Ureter (tissue), 1 donor: ENCODE measurements around the gene TRNT1. TPM values are rescaled to one million over a fixed set of nuclear protein-coding genes. Genes with fewer than 3 reads are reported as not detected.

Source experiments
- DNase-seq: peaks from one replicate; pipeline ENCODE4 v3.0.0-alpha.2; 2020; ENCODE audit warnings: low spot score
- total RNA-seq: library from RNA; stranded (reverse); gene quantifications from one replicate; pipeline ENCODE4 v1.2.4, GENCODE V29; 2023
- donor health status: DM: yes; HTN: yes; CAD: no.

The TRNT1 gene
- 44.0 TPM for total RNA-seq

DNA sequence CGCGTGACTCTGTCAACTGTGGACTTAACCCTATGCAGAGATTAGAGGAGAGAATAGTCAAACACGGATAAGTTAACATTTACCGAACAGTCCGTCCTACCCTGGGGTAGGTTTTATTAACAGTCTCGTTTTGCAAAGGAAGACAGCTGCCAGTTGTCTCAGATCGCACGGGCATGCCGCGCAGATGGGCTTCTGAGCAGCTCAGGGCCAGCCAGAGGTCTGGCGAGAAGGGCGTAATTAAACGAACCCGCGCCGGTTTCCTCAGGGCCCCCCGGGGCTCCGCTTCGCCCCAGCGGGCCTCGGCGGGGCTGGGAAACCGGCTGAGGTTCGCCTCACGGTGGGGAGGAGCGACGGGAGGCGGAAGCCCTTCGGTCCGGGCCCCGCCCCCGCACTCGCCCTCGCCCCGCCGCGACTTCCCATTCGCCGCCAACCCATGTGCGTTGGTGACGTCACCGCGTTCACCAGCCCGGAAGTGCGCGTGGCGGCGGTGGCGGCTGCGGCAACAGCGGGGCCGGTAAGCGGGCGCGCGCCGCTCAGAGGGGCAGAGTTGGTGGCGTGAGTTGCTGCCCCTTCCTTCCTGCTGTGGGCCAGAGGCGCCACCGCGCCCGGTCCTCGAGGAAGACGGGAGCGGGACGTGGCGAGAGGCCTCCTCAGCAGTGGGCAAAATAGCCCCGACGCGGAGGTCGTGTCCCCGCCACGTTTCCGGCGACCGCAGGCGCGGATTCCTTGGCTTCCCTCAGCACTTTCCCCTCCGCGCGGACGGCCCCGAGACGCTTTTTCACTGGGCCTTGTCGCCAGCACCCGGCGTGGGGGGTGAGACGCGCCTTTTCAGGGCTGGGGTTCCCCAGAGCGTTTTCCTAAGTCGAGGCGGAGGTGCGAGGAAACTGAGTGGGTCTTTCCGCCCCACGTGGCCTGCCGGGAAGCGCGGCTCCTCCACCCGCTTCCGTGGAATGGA is at the start of gene TRNT1:
Gene TRNT1, plus strand, starts transcription at position 464 of the 955 bp plus-strand sequence. CDS start 2,101 bp downstream, outside the sequence.
- DNase-seq = peak; percentile 96

DNA sequence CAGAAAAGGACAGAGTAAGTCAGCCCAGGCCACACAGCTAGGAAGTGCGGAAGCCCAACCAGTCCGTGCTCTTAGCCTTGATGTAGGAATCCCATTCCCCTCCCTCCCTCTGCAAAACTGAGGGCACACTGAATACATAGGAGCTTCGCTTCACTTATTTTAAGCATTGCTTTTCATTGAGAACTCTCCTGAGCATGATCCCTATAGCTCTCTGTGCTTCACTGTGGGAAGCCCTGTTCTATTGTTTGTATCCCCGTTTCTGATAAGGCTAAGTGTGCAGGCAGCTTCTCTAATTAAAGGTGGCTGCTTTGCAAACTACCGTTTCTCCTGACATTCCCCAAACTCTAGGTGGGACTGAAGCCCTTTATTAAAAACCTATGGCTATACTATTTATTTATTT is 46.4 kb upstream of the TRNT1 start:
- DNase-seq = no peak

DNA sequence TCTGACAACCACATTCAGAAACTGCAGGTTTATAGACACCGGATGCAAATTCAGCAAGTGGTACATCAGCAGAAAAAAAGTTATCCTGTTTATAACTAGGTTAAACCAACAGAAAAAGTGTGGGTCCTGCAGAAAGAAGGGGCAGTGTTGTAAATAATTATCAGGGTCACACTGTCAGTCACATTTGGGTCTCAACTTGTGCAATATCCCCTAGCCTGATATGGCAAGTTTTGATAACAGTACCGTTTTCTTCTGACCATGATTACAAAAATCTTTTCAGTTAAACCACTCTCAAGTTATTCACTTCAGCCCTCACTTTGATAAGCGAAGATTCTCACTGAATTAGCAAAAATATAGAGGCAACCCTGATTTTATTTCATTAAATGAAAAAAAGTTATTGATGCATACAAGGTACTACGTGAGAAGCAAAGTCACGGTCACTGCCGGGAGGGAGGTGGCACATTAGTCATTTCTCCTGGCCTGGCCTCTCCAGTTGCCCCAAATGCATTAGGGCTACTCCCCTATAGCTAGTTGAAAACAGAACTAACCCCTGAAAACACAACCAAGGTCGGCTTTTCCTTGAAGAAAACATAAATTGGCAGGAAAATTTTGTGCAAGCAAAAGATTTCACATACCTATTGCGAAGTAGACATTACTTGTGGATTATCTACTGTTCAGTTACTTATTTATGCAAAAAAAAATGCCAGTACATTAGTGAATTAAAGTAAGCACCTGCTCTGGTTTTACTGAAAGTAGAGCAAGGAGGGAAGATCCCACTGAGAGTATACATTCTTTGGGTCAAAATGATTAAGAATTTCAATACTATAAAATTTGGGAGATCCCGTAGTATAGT is 45.1 kb upstream of the TRNT1 start:
- no peak for DNase-seq

DNA sequence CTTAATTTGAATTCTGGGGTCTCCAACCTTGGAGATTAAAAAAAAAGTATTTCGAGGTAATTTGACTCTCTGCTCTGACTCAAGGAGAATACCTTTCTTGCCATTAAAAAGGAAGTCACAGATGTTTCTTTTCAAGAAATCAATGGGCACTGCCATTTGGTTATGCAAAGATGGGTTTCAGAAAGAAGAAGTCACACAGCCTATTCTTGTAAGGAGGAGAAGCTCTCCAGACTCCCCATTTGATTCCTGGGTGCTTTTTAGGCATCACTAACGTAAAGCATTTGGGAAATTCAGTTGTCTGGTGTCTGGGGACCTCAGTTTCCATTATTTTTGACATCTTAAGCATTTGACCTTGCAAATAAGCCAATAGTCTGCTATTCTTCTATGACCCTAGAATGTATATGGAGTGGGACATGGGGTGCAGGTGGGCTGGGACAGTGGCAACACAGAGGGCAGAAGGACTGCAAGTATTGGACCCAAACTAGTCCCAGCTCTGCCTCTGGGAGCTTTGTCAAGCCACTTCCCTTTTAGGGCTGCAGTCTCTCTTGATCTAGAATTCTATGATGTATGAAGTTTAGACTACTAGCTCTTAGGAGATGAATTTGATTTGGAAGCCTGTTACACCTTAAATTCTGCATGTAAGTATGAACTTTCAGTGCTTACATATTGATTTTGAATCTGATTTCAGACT is 44.4 kb upstream of the TRNT1 start:
- no peak for DNase-seq

DNA sequence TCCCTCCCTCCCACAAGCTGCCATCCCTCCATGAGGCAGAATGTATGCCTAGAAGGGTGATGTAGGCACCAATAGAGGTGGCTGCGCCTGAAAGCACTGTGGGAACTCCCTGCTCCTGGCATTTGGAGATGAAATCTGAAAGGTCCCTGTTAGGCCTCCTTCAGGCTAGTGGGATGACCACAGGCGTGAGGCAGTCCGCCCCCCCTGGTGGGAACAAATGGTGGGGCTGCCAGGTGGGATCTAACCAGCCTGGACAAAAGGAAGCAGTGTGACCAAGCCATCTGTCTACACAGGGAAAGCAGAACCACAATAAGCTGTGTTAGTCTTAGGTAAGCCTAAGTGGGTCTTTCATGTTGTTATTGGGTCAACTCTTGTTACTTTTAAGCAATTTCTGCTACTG is 41.9 kb upstream of the TRNT1 start:
- DNase-seq = no peak

DNA sequence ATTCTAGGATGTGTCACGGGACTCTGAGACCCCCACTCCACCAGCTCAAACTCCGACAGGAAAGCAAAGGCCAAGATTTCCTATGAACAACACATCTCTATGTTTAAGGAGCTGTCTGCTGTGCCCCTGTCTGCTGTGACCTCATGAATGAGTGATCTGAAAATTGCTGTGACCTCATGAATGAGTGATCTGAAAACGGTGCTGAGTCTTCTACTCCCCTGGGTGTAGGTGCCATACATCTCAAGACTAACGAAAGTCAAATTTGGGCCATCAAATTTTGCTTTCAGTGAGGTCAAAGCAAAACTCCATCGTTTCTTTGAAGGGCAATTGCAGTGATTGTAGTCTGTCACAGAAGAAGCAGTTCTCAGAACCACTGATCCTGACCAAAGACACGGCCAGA is 41.0 kb upstream of the TRNT1 start:
- DNase-seq = no peak

DNA sequence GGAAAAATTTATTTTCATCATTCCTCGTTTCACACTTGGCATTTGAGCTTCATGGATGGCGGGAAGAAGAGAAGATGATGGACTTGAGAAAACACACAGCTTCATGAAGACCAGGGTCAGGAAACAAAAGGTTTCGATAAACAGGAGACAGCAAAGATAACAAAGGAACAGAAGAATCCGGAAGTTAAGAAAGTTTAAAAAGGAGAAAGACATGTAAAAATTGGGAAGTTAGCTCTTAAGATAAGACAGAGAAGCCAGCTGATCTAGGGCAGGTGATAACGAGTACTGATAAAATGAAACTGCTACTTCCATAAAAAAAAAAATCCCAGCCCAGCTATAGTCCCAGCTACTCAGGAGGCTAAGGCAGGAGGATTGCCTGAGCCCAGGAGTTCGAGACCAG is 40.5 kb upstream of the TRNT1 start:
- DNase-seq = no peak

DNA sequence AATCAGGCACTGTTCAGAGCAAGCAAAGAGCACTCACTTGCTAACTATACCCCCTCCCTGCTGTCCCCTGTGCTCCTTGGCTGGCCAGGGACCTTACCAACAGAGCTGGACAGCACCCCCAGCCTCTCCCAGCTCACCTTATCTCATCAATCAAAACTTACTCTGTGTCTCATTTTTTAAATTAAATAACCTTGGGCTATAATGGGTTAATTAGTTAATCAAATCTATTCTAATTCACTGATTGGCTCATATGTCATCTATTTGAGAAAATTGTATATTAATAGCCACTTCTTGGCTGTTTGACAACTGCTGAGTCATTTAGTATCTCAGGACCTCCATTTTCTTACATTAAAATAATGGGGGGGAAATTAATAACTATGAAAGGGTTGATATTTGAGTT is 39.5 kb upstream of the TRNT1 start:
- no peak for DNase-seq

DNA sequence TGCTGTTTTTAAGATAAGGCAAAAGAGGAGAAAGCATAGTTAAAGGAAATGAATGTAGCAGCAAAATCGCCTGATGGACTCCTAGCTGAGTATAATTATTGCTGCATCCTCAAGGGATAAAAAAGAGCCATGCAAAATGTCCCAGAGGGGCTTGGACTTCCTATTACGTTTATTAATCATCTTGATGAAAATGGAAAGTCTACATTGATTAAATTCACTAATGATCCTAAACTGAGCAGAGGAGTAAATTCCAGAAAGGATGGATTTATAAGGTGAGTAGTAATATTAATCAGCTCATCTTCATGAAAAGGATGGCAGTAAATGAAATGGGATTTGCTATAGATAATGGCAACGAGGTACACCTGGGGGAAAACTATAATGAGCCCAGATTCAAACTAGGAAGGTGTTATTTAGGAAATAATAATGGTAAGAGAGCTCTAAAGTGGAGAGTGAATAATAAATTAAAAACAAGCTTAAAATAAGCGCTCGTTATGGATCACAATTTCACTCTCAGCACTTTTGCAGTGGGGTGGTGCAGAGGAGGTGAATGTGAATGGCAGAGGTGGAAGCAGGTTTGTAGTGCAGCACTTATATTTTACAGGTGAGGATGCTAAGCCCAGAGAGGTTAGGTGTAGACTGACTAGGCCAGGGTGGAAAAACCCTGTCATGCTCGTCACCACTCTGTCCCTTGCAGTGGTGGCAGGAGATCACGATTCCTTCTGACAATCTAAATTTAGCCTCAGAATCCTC is 38.8 kb upstream of the TRNT1 start:
- DNase-seq = no peak

DNA sequence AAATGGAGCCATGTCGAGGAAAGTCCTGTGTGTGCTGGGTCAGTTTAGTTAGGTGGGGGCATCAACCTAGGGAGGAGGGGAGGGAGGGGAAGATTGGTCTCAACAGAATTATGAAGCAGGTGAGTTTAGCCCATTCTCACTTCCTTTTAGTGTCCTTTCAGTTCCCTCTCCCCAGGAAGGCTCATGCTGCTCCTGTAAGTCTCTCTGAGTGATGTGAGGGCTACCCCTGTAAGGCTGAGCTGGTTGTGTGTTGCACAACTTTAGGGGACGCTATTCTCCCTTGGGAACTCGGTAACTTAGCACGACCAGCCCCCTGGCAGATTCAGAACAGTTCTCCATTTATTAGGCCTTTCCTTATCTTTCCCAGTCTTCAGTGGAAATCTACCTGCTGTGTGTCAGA is 37.7 kb upstream of the TRNT1 start:
- DNase-seq = no peak

DNA sequence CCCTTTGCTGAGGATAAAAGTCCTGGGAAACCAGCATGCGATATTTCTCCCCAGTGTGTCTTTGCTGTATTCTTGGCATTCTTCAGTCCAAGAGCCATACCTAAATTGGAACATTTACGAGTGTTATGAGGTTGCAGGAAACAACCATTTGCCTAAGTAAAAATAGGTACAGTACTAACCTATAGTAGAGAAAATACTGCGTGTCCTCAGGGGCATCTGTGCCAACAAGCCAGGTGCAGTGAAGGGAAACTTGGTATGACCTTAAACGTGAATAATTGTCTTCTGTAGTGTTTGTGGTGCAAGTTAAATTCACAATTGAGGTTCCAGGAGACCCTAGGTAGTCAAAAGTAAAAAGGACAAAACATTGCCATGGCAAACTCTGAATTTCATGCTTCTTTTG is 28.8 kb upstream of the TRNT1 start:
- no peak for DNase-seq

DNA sequence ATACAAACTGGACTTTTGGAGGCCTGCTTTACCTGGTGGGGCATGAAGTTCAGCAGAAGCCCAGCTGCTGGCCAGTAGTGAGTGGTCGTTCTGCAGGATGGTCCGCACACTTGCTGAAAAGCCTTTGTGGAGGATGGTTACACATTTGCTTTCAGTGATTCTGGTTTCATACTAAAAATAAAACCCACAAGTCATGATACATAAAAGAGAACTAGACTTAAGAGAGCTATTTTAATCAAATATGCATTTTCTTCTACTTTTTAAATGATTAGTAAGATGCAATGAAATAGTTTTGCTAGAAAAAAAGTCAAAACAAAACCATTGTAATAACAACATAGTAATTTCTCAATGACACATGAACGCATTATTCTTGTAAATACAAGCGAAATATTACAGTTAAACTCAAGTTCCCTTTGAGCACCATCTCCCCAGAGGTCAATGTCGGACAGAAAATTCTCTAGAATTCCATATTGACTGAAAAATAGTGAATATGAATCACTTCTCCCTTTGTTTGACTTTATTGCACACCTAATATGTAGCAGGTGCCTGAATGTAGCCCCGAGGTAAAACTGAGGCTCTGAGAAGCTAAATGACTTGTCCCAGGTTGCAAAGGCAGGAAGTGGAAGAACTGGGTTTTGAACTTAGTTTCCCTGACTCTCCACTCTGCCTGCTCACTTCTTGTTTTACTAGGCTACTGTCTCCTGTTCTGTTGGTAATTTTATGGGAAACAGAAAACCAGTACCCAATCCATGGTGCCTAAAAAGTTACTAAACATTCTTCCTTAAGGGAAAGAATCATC is 24.9 kb upstream of the TRNT1 start:
- DNase-seq = no peak

DNA sequence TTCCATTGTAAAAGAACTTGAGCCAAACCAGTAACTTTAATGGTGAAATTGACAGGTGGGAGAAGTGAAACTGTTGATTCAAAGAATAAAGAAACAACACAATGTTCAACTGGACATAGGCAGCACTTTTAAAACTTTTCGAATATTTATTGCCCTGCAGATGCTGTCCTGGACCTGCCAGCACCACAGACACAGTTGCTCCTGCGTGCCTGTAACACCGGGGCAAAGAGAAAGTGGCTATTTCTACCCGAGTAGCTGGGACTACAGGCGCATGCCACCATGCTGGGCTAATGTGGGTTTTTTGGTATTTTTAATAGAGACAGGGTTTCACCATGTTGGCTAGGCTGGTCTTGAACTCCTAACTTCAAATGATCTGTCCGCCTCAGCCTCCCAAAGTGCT is 24.0 kb upstream of the TRNT1 start:
- DNase-seq = no peak

DNA sequence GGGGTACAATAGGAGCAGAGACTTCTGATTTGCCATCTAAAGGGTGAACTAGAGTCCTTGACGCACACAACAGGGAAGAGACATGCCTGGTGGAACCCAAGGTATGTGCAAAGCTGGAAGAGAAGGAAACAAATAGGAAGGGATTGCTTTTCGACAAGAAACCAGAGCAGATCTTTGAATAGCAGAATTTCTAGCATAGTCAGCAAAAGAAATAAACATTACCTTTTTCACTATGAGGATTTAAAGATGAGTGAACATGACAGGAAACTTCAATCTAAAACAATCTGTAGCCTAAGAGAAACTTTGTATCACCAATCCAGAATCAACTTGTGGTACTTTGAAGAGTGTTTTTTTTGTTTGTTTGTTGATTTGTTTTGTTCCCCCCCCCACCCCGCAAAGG is 21.5 kb upstream of the TRNT1 start:
- no peak for DNase-seq

DNA sequence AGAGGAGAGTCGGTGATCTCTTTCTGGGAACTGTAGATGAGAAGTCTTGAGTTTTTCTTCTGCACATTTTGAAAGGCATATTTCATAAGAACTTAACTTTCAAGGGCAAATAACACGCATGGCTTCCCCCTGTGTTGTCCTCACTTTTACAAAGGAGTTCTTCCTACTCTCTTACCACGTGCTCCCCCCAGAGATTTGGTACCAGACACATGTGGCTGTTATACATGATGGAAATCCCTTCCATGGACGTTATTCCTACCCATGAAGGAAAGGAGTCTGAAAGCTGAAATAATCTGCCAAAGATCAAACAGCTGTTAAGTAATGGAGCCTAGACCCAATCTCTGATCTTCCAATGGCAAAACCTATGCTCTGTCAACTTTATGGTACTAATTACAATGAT is 20.9 kb upstream of the TRNT1 start:
- no peak for DNase-seq

DNA sequence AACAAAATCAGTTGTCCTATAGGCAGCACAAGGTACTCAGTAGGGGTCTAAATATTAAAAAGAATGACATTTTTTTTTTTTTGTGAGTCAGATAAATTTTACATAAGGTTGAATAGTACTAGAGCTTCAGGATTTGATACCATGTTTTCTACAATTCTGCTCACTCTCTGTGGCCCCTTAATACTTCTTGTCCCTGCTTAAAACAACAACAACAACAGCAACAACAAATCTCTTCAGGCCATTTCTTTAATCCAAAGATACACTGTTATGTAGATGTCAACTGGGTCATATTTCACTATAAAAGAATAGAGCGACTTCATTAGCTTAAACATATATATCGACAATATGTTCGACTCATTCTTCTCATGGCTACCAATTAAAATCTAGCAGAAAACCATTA is 19.6 kb upstream of the TRNT1 start:
- no peak for DNase-seq

DNA sequence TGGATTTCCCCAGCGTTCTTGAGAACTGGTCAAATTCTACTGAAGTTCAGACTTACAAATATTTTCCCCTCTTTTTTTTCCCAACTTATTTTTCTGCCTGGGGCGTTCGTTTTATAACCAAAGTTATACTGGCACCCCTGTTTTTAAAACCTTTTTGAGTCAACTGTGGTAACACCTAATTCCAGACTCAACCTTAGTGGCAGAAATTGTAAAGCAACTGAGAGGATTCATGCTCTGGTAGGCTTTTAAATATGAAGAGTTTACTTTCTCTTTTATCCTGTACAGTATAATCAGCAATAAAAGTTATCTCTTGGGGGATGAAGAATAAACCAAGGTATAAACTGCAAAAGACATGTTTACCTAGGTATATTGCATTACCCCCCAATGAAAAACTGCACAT is 18.9 kb upstream of the TRNT1 start:
- DNase-seq = no peak

DNA sequence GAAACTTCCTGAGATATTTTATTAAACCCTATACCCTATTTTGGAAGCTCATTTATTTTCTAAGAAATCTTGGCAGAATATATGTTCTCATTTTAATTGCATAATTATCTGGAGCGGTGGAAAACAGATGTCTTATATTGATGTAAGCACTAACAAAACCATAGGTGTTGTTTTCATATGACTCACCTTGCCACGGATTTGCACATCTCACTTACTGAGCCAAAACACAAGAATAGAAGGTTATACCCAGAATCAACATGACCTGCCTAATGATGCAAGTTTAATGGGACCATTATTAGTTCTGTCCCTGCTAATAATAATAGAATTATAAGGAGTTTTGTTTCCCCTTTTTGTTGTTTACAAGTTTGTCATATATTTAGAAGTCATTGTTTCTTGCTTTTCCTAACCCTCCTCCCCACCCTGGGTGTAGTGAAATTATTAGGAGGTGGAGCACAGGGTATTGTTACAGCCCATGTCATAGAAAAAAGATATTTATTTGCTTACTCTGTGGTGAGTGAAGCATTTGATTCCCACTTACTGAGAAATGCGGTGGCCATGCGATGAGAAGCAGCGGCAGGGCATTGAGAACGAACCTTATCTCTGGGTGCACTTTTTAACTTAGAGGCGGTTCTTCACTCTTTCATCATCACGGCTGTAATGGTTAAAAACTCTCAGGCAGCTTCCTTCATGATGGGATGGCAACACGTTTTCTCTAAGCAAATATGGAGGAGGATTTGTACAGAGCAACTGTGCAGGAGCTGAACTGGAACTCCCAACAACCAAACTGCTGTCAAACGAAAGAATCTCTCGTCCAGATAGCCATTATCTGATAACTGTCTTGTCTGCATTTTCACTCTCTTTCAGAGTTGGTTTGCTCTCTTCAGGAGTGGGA is 17.1 kb upstream of the TRNT1 start:
- no peak for DNase-seq

DNA sequence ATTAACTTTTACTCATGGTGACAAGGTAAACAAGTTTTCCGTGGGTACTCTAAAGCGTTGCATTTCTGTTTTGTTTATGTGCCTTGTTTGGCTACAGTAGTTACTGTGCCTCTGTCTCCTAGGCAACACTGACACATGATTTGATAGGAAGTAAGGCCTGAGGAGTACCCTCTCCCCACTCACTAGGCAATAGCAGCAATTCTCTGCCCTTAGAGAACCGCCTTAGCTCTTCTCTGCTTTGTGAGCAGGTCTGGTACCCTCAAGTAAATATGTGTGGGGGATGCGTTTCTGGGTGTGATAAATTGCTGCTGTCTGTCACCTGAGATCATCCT is 16.5 kb upstream of the TRNT1 start, which contains the start of gene IL5RA:
Gene IL5RA, minus strand, starts transcription at position 76 of the 332 bp plus-strand sequence. CDS start 5,390 bp downstream, outside the sequence.
- no peak for DNase-seq
